HEK293 (cell line): Measurements from ENCODE around the gene PHF12.

Experiments
- AEBP2 ChIP-seq: fragments of 450-650 bp; formaldehyde crosslinking; IDR thresholded peaks from 2 replicates; pipeline ENCODE4 v1.5.1; 2016; ENCODE audit warnings: missing biosample characterization, missing genetic modification characterization, borderline replicate concordance
- BCL11B ChIP-seq: fragments of 450-650 bp; formaldehyde crosslinking; IDR thresholded peaks from 2 replicates; pipeline ENCODE4 v1.5.1; 2016; ENCODE audit warnings: low read depth, missing biosample characterization, missing genetic modification characterization
- MEIS1 ChIP-seq: sonication (generic); formaldehyde crosslinking; IDR thresholded peaks from 2 replicates; pipeline ENCODE4 v1.8.1; 2022; ENCODE audit warnings: missing genetic modification reagents, mild to moderate bottlenecking, borderline replicate concordance
- OSR2 ChIP-seq: fragments of 450-650 bp; formaldehyde crosslinking; IDR thresholded peaks from 2 replicates; pipeline ENCODE4 v1.5.1; 2016; ENCODE audit warnings: missing biosample characterization, missing genetic modification characterization
- PRDM2 ChIP-seq: fragments of 450-650 bp; formaldehyde crosslinking; IDR thresholded peaks from 2 replicates; pipeline ENCODE4 v1.5.1; 2016; ENCODE audit warnings: missing biosample characterization, missing genetic modification characterization, borderline replicate concordance
- ZBTB26 ChIP-seq: fragments of 450-650 bp; formaldehyde crosslinking; optimal IDR thresholded peaks from 2 replicates; pipeline ENCODE3; 2016; ENCODE audit warnings: missing biosample characterization, mild to moderate bottlenecking, missing genetic modification characterization
- ZBTB7A ChIP-seq: fragments of 450-650 bp; formaldehyde crosslinking; IDR thresholded peaks from 2 replicates; pipeline ENCODE4 v1.5.1; 2016; ENCODE audit warnings: low read depth, missing biosample characterization, missing genetic modification characterization
- ZEB2 ChIP-seq: fragments of 450-650 bp; formaldehyde crosslinking; IDR thresholded peaks from 2 replicates; pipeline ENCODE4 v1.5.1; 2016; ENCODE audit warnings: missing biosample characterization, missing genetic modification characterization
- ZFP69B ChIP-seq: fragments of 450-650 bp; formaldehyde crosslinking; IDR thresholded peaks from 2 replicates; pipeline ENCODE4 v1.5.1; 2016; ENCODE audit warnings: missing biosample characterization, missing genetic modification characterization
- ZNF133 ChIP-seq: fragments of 450-650 bp; formaldehyde crosslinking; IDR thresholded peaks from 2 replicates; pipeline ENCODE4 v1.5.1; 2016; ENCODE audit warnings: missing biosample characterization, missing genetic modification characterization
- ZNF16 ChIP-seq: fragments of 450-650 bp; formaldehyde crosslinking; IDR thresholded peaks from 2 replicates; pipeline ENCODE4 v1.5.1; 2016; ENCODE audit warnings: low read depth, missing biosample characterization, missing genetic modification characterization
- ZNF174 ChIP-seq: fragments of 450-650 bp; formaldehyde crosslinking; IDR thresholded peaks from 2 replicates; pipeline ENCODE4 v1.5.0; 2017; ENCODE audit warnings: missing biosample characterization, mild to moderate bottlenecking, missing genetic modification characterization
- ZNF2 ChIP-seq: fragments of 450-650 bp; formaldehyde crosslinking; IDR thresholded peaks from 2 replicates; pipeline ENCODE4 v1.5.1; 2016; ENCODE audit warnings: missing biosample characterization, missing genetic modification characterization
- ZNF221 ChIP-seq: fragments of 450-650 bp; formaldehyde crosslinking; IDR thresholded peaks from 2 replicates; pipeline ENCODE4 v1.5.1; 2017; ENCODE audit warnings: missing biosample characterization, missing genetic modification characterization, borderline replicate concordance
- ZNF239 ChIP-seq: fragments of 450-650 bp; formaldehyde crosslinking; IDR thresholded peaks from 2 replicates; pipeline ENCODE4 v1.5.1; 2016; ENCODE audit warnings: missing biosample characterization, missing genetic modification characterization
- ZNF26 ChIP-seq: fragments of 450-650 bp; formaldehyde crosslinking; IDR thresholded peaks from 2 replicates; pipeline ENCODE4 v1.5.1; 2016; ENCODE audit warnings: missing biosample characterization, missing genetic modification characterization
- ZNF274 ChIP-seq, 2 experiments: fragments of 200-500 bp in 1 of 2; fragments of 450-650 bp in 1 of 2; sonication (Bioruptor generic) in 1 of 2; formaldehyde crosslinking in 1 of 2; IDR thresholded peaks; 2 replicates each; pipeline versions ENCODE4 v1.5.1 to v1.6.1; 2014 to 2016; ENCODE audit warnings: borderline replicate concordance in 1 of 2, inconsistent platforms in 1 of 2, low read length in 1 of 2, missing biosample characterization in 1 of 2, missing genetic modification characterization in 1 of 2
- ZNF292 ChIP-seq: fragments of 450-650 bp; formaldehyde crosslinking; IDR thresholded peaks from 2 replicates; pipeline ENCODE4 v1.5.1; 2016; ENCODE audit warnings: low read depth, missing biosample characterization, missing genetic modification characterization, borderline replicate concordance
- ZNF350 ChIP-seq: fragments of 450-650 bp; formaldehyde crosslinking; IDR thresholded peaks from 2 replicates; pipeline ENCODE4 v1.5.0; 2017; ENCODE audit warnings: missing biosample characterization, mild to moderate bottlenecking, missing genetic modification characterization
- ZNF398 ChIP-seq: fragments of 450-650 bp; formaldehyde crosslinking; IDR thresholded peaks from 2 replicates; pipeline ENCODE4 v1.5.1; 2017; ENCODE audit warnings: missing biosample characterization, missing genetic modification characterization
- ZNF433 ChIP-seq: fragments of 450-650 bp; formaldehyde crosslinking; IDR thresholded peaks from 2 replicates; pipeline ENCODE4 v1.5.1; 2016; ENCODE audit warnings: missing biosample characterization, missing genetic modification characterization, low read depth
- ZNF585B ChIP-seq: fragments of 450-650 bp; formaldehyde crosslinking; IDR thresholded peaks from 2 replicates; pipeline ENCODE4 v1.5.1; 2016; ENCODE audit warnings: missing biosample characterization, missing genetic modification characterization
- ZNF621 ChIP-seq: fragments of 450-650 bp; formaldehyde crosslinking; IDR thresholded peaks from 2 replicates; pipeline ENCODE4 v1.5.1; 2017; ENCODE audit warnings: missing biosample characterization, missing genetic modification characterization
- ZNF623 ChIP-seq: fragments of 450-650 bp; formaldehyde crosslinking; IDR thresholded peaks from 2 replicates; pipeline ENCODE4 v1.5.1; 2016; ENCODE audit warnings: missing biosample characterization, missing genetic modification characterization
- ZNF626 ChIP-seq: fragments of 450-650 bp; sonication (Bioruptor Pico); formaldehyde crosslinking; IDR thresholded peaks from 2 replicates; pipeline ENCODE4 v1.5.1; 2018; ENCODE audit warnings: missing biosample characterization, missing genetic modification characterization, inconsistent platforms
- ZNF660 ChIP-seq: fragments of 450-650 bp; IDR thresholded peaks from 2 replicates; pipeline ENCODE4 v1.5.1; 2018; ENCODE audit warnings: missing biosample characterization, mild to moderate bottlenecking, missing genetic modification characterization
- ZNF707 ChIP-seq: fragments of 450-650 bp; formaldehyde crosslinking; IDR thresholded peaks from 2 replicates; pipeline ENCODE4 v1.5.1; 2016; ENCODE audit warnings: missing biosample characterization, missing genetic modification characterization
- ZNF837 ChIP-seq: fragments of 450-650 bp; formaldehyde crosslinking; IDR thresholded peaks from 2 replicates; pipeline ENCODE4 v1.5.1; 2016; ENCODE audit warnings: missing biosample characterization, missing genetic modification characterization

The PHF12 gene

GRCh38 chr17:28902819-28903545 lies 48.3 kb downstream of the PHF12 start, which contains the start of gene DHRS13 (continued):
- TF ChIP-seq ZNF26 (tag by site-specific recombination), result no peak
- no peak for TF ChIP-seq ZNF585B (tag by site-specific recombination)
- TF ChIP-seq ZNF292 (tag by site-specific recombination), result no peak
- TF ChIP-seq MEIS1 (CRISPR knock-in tag), result 0 out of 2 replicates have a peak, but pooled peaks have one; percentile 34
- TF ChIP-seq OSR2 (tag by site-specific recombination), result no peak; the same call in 1 of the 2 replicates
- peak; percentile 57; the same call in 1 of the 2 replicates for TF ChIP-seq BCL11B (tag by site-specific recombination)
- no peak for TF ChIP-seq ZNF707 (tag by site-specific recombination)
- TF ChIP-seq ZNF2, result peak; percentile 85
- peak; percentile 72 for TF ChIP-seq ZBTB26
- TF ChIP-seq ZNF274 (IDR thresholded peaks at IDR 0.05; ENCODE audit: low read length), result no peak
- TF ChIP-seq ZNF274 (tag by site-specific recombination; IDR thresholded peaks at IDR 0.05; ENCODE audit: borderline replicate concordance), result no peak
- no peak for TF ChIP-seq ZNF221 (tag by site-specific recombination)
- peak; percentile 57; the same call in 1 of the 2 replicates for TF ChIP-seq ZFP69B (tag by site-specific recombination)
- no peak for TF ChIP-seq ZNF133 (tag by site-specific recombination)
- no peak for TF ChIP-seq ZNF398 (tag by site-specific recombination)
- no peak for TF ChIP-seq AEBP2 (tag by site-specific recombination)
- peak; percentile 19; the same call in 1 of the 2 replicates for TF ChIP-seq PRDM2 (tag by site-specific recombination)
- TF ChIP-seq ZNF433 (tag by site-specific recombination), result no peak
- TF ChIP-seq ZNF621, result no peak
- no peak for TF ChIP-seq ZNF350 (tag by site-specific recombination)
- TF ChIP-seq ZNF239 (tag by site-specific recombination), result no peak
- TF ChIP-seq ZNF174 (tag by site-specific recombination), result no peak
- no peak for TF ChIP-seq ZNF16 (tag by site-specific recombination)
- TF ChIP-seq ZNF626 (tag by site-specific recombination), result no peak
- no peak for TF ChIP-seq ZBTB7A
- peak; percentile 91 for TF ChIP-seq ZEB2 (tag by site-specific recombination)
- peak; percentile 97 for TF ChIP-seq ZNF660 (tag by site-specific recombination)
- TF ChIP-seq ZNF837 (tag by site-specific recombination), result no peak
- TF ChIP-seq ZNF623, result no peak; the same call in 1 of the 2 replicates
